ENCODE data around the gene FBN2.

DNA sequence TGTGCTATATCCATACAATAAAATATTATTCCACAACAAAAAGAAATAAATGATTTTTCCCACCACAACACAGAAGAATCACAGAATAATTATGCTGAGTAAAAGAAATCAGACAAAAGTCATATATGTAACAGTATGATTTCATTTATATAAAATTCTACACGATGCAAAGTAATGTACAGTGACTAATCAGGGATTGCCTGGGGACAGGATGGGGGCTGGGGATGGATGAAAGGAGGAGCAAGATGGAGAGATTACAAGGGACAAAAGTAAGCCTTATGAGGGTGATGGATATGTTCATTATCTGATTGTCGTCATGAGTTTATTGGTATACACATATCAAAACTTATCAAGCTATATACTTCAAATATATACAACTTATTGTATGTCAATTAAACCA lies 154.0 kb downstream of the FBN2 start:
- TF ChIP-seq, protein P1, sequence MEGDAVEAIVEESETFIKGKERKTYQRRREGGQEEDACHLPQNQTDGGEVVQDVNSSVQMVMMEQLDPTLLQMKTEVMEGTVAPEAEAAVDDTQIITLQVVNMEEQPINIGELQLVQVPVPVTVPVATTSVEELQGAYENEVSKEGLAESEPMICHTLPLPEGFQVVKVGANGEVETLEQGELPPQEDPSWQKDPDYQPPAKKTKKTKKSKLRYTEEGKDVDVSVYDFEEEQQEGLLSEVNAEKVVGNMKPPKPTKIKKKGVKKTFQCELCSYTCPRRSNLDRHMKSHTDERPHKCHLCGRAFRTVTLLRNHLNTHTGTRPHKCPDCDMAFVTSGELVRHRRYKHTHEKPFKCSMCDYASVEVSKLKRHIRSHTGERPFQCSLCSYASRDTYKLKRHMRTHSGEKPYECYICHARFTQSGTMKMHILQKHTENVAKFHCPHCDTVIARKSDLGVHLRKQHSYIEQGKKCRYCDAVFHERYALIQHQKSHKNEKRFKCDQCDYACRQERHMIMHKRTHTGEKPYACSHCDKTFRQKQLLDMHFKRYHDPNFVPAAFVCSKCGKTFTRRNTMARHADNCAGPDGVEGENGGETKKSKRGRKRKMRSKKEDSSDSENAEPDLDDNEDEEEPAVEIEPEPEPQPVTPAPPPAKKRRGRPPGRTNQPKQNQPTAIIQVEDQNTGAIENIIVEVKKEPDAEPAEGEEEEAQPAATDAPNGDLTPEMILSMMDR (IDR thresholded peaks at IDR 0.05): no peak
- no peak for TF ChIP-seq POLR2A (IDR thresholded peaks at IDR 0.05)
